Uterus (tissue), 2 donors: ENCODE results near the gene ATP11B.

Experiments used
- CTCF ChIP-seq, 4 experiments: fragments of 200-600 bp in 2 of 4; fragments of 450-650 bp in 2 of 4; sonication (generic) in 2 of 4; IDR thresholded peaks; one replicate each; pipeline ENCODE4 v1.5.1; 2016 to 2019; ENCODE audit warnings: antibody characterized with exemption in 4 of 4, mild to moderate bottlenecking in 2 of 4, moderate library complexity in 1 of 4
- POLR2A ChIP-seq, 2 donors: fragments of 450-650 bp; IDR thresholded peaks; one replicate each; pipeline ENCODE4 v1.6.1; 2016; ENCODE audit warnings: antibody characterized with exemption in 2 of 2, mild to moderate bottlenecking in 1 of 2, moderate library complexity in 1 of 2

GRCh38 chr3:182807061-182807460 is 13.8 kb downstream of the ATP11B start:
- TF ChIP-seq POLR2A (IDR thresholded peaks at IDR 0.05) (no peak), CTCF (IDR thresholded peaks at IDR 0.05) (no peak)
